Measurements from ENCODE around the gene DNAH8.

DNAH8 gene

GRCh38 chr6:38808039-38808438 lies 92.9 kb downstream of the DNAH8 start:
- Histone ChIP-seq H3K27me3 (ENCODE audit: control insufficient read depth in 1 of 2, insufficient read depth in 2 of 2, low read length in 2 of 2) (peaks cover 0 to 8% of the 10 kb centered on the region in 2 donors), H3K4me1 (ENCODE audit: control insufficient read depth, insufficient read depth, low read length) (no peaks in the 10 kb centered on the region), H3K4me3 (ENCODE audit: low read length in 2 of 2) (no peak overlapping the region), H3K9me3 (ENCODE audit: control insufficient read depth in 2 of 2, low read length in 2 of 2) (no peaks in the 10 kb centered on the region), H3K27ac (ENCODE audit: low read length) (no peak overlapping the region), H3K9ac (ENCODE audit: low read length in 2 of 2) (no peak overlapping the region), H3K36me3 (ENCODE audit: control insufficient read depth in 2 of 2, insufficient read depth in 2 of 2, low read length in 2 of 2) (no peaks in the 10 kb centered on the region)

DNA sequence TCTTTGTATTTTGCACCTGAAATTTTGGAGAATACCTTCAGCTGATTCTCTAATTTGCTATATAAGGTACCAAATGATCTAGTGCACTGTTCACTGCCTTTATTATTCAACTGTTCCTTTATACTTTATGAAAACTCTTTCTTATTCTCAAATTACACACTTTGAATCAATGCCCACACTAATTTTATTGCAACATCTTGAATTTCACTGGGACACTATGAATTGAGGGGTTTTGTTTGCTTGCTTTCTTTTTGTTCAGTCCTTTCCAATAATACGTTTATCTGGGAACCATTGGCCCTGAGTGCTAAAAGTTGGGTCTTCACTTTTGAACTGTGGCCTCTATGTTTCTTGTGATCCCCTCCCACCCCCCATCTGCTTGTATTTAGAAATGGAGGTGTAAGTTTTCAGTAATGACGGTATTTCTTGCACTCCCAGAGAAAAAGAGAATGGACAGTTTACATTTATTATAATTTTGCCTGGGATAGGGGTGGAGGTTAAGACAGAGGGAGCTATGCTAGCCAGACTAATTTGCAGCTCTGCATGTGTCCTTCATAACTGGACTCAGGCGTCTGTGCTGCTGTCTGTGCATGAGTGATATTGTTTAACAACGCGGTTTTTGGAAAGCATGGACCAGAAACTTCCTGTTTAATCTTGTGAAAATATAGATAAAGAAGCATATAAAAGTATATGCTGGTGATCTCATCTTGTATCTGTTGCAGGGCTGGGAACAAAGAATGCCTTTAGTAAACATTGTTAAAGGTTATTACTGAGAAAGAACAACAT lies 98.1 kb downstream of the DNAH8 start:
- Histone ChIP-seq H3K27ac (ENCODE audit: low read length) (no peak overlapping the region), H3K9me3 (ENCODE audit: control insufficient read depth in 2 of 2, low read length in 2 of 2) (no peaks in the 10 kb centered on the region), H3K36me3 (ENCODE audit: control insufficient read depth in 2 of 2, insufficient read depth in 2 of 2, low read length in 2 of 2) (no peaks in the 10 kb centered on the region), H3K27me3 (ENCODE audit: control insufficient read depth in 1 of 2, insufficient read depth in 2 of 2, low read length in 2 of 2) (peaks cover 3 to 6% of the 10 kb centered on the region in 2 donors), H3K4me1 (ENCODE audit: control insufficient read depth, insufficient read depth, low read length) (no peaks in the 10 kb centered on the region), H3K9ac (ENCODE audit: low read length in 2 of 2) (no peak overlapping the region), H3K4me3 (ENCODE audit: low read length in 2 of 2) (no peak overlapping the region)

- Histone ChIP-seq H3K9ac (ENCODE audit: low read length in 2 of 2) (no peak overlapping the region), H3K4me1 (ENCODE audit: control insufficient read depth, insufficient read depth, low read length) (no peaks in the 10 kb centered on the region)
These were observed 99.7 kb downstream of the DNAH8 start for GRCh38 chr6:38814761-38815160.

DNA sequence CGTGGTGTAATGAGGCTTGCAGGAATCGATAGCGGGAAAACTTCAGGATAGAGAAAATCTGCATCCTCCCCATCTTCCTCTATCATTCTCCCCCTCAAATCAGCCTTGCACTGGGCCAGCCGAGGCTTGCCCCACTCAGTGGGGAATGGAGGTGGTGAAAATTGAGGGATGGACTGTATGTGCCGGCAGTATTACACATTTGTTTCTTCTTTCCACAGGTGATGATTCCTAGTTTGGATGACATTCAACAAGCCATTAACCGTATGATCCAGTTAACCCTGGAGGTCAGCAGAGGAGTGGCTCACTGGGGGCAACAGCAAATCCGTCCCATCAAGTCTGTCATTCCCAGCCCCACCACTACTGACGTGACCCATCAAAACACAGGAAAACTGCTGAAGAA lies 100.1 kb downstream of the DNAH8 start:
- Histone ChIP-seq H3K27me3 (ENCODE audit: control insufficient read depth in 1 of 2, insufficient read depth in 2 of 2, low read length in 2 of 2) (peaks cover 3 to 6% of the 10 kb centered on the region in 2 donors), H3K27ac (ENCODE audit: low read length) (no peak overlapping the region), H3K9ac (ENCODE audit: low read length in 2 of 2) (no peak overlapping the region), H3K9me3 (ENCODE audit: control insufficient read depth in 2 of 2, low read length in 2 of 2) (no peaks in the 10 kb centered on the region), H3K4me1 (ENCODE audit: control insufficient read depth, insufficient read depth, low read length) (no peaks in the 10 kb centered on the region), H3K4me3 (ENCODE audit: low read length in 2 of 2) (no peak overlapping the region), H3K36me3 (ENCODE audit: control insufficient read depth in 2 of 2, insufficient read depth in 2 of 2, low read length in 2 of 2) (no peaks in the 10 kb centered on the region)

More at GRCh38 chr6:38814761-38815160, 99.7 kb downstream of the DNAH8 start:
- Histone ChIP-seq H3K36me3 (ENCODE audit: control insufficient read depth in 2 of 2, insufficient read depth in 2 of 2, low read length in 2 of 2) (no peaks in the 10 kb centered on the region), H3K27me3 (ENCODE audit: control insufficient read depth in 1 of 2, insufficient read depth in 2 of 2, low read length in 2 of 2) (peaks cover 3 to 6% of the 10 kb centered on the region in 2 donors), H3K9me3 (ENCODE audit: control insufficient read depth in 2 of 2, low read length in 2 of 2) (no peaks in the 10 kb centered on the region), H3K4me3 (ENCODE audit: low read length in 2 of 2) (no peak overlapping the region), H3K27ac (ENCODE audit: low read length) (no peak overlapping the region)

- Histone ChIP-seq H3K9me3 (ENCODE audit: control insufficient read depth in 2 of 2, low read length in 2 of 2) (no peaks in the 10 kb centered on the region), H3K36me3 (ENCODE audit: control insufficient read depth in 2 of 2, insufficient read depth in 2 of 2, low read length in 2 of 2) (no peaks in the 10 kb centered on the region), H3K4me1 (ENCODE audit: control insufficient read depth, insufficient read depth, low read length) (no peaks in the 10 kb centered on the region), H3K9ac (ENCODE audit: low read length in 2 of 2) (no peak overlapping the region), H3K4me3 (ENCODE audit: low read length in 2 of 2) (no peak overlapping the region), H3K27me3 (ENCODE audit: control insufficient read depth in 1 of 2, insufficient read depth in 2 of 2, low read length in 2 of 2) (peaks cover 0 to 6% of the 10 kb centered on the region in 2 donors), H3K27ac (ENCODE audit: low read length) (no peak overlapping the region)
These were observed 103.6 kb downstream of the DNAH8 start for GRCh38 chr6:38818691-38819090.

- H3K4me1 ChIP-seq (ENCODE audit: control insufficient read depth, insufficient read depth, low read length), result no peaks in the 10 kb centered on the region
- no peak overlapping the region for H3K27ac ChIP-seq (ENCODE audit: low read length)
- H3K9me3 ChIP-seq (ENCODE audit: control insufficient read depth in 2 of 2, low read length in 2 of 2), result peaks cover 0 to 4% of the 10 kb centered on the region in 2 donors
- no peaks in the 10 kb centered on the region for H3K36me3 ChIP-seq (ENCODE audit: control insufficient read depth in 2 of 2, insufficient read depth in 2 of 2, low read length in 2 of 2)
- no peak overlapping the region for H3K9ac ChIP-seq (ENCODE audit: low read length in 2 of 2)
- H3K27me3 ChIP-seq (ENCODE audit: control insufficient read depth in 1 of 2, insufficient read depth in 2 of 2, low read length in 2 of 2), result no peaks in the 10 kb centered on the region
- H3K4me3 ChIP-seq (ENCODE audit: low read length in 2 of 2), result no peak overlapping the region
These were observed 107.9 kb downstream of the DNAH8 start for GRCh38 chr6:38822963-38823362.

DNA sequence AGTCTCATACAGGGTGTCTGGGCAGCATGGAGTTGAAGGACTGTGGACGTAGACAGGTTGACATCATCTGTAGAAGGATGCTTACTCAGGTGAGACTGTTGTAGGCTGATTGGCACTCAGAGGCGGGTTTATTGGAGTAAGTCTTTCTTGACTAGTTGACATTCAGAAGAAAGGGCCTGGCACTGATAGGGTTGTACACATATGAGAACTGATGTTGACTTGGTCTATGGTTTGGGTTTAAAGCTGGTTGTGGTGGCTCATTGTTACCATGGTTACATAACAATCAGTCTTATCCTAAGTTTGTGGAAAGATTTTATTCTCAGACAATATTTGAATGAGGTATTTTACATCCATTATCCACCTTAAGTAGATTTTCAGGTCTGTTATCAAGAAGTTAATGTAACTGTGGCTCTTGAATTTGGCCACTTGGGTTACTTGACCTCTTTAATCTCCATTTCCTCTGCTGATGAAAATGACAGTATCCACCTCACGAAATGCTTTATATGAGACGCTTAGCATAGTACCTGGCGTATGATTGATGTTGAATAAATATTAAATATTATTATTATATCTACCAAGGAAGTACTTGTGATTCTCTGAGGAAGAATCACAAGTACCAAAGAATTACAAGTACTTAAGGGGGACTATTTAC lies 109.3 kb downstream of the DNAH8 start:
- Histone ChIP-seq H3K27me3 (ENCODE audit: control insufficient read depth in 1 of 2, insufficient read depth in 2 of 2, low read length in 2 of 2) (no peaks in the 10 kb centered on the region), H3K9me3 (ENCODE audit: control insufficient read depth in 2 of 2, low read length in 2 of 2) (peaks cover 0 to 4% of the 10 kb centered on the region in 2 donors), H3K36me3 (ENCODE audit: control insufficient read depth in 2 of 2, insufficient read depth in 2 of 2, low read length in 2 of 2) (no peaks in the 10 kb centered on the region), H3K9ac (ENCODE audit: low read length in 2 of 2) (no peak overlapping the region), H3K4me3 (ENCODE audit: low read length in 2 of 2) (no peak overlapping the region), H3K27ac (ENCODE audit: low read length) (no peak overlapping the region), H3K4me1 (ENCODE audit: control insufficient read depth, insufficient read depth, low read length) (no peaks in the 10 kb centered on the region)

DNA sequence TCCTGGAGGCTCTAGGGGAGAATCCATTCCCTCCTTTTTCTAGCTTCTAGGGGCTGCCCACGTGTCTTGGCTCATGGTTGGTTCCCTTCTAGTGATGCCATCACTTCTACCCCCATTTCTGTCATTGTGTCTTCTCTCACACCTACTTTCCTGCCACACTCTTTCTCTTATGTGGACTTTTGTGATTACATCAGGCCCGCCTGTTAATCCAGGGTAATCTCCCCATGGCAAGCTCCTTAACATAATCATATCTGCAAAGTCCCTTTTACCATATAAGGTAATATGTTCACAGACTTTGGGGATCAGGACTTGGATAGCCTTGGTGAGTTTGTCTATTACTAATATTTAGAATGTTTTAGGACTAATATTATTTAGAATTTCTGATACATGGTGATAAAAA lies 111.9 kb downstream of the DNAH8 start:
- no peak overlapping the region for H3K27ac ChIP-seq (ENCODE audit: low read length)
- peaks cover 0 to 4% of the 10 kb centered on the region in 2 donors for H3K9me3 ChIP-seq (ENCODE audit: control insufficient read depth in 2 of 2, low read length in 2 of 2)
- H3K27me3 ChIP-seq (ENCODE audit: control insufficient read depth in 1 of 2, insufficient read depth in 2 of 2, low read length in 2 of 2), result no peaks in the 10 kb centered on the region
- H3K36me3 ChIP-seq (ENCODE audit: control insufficient read depth in 2 of 2, insufficient read depth in 2 of 2, low read length in 2 of 2), result no peaks in the 10 kb centered on the region
- no peak overlapping the region for H3K9ac ChIP-seq (ENCODE audit: low read length in 2 of 2)
- no peaks in the 10 kb centered on the region for H3K4me1 ChIP-seq (ENCODE audit: control insufficient read depth, insufficient read depth, low read length)
- H3K4me3 ChIP-seq (ENCODE audit: low read length in 2 of 2), result no peak overlapping the region

GRCh38 chr6:38831865-38832264 lies 116.8 kb downstream of the DNAH8 start:
- Histone ChIP-seq H3K4me3 (ENCODE audit: low read length in 2 of 2) (no peak overlapping the region), H3K9me3 (ENCODE audit: control insufficient read depth in 2 of 2, low read length in 2 of 2) (peaks cover 0 to under 1% of the 10 kb centered on the region in 2 donors), H3K9ac (ENCODE audit: low read length in 2 of 2) (no peak overlapping the region), H3K36me3 (ENCODE audit: control insufficient read depth in 2 of 2, insufficient read depth in 2 of 2, low read length in 2 of 2) (no peaks in the 10 kb centered on the region), H3K27me3 (ENCODE audit: control insufficient read depth in 1 of 2, insufficient read depth in 2 of 2, low read length in 2 of 2) (no peaks in the 10 kb centered on the region), H3K4me1 (ENCODE audit: control insufficient read depth, insufficient read depth, low read length) (no peaks in the 10 kb centered on the region), H3K27ac (ENCODE audit: low read length) (no peak overlapping the region)

DNA sequence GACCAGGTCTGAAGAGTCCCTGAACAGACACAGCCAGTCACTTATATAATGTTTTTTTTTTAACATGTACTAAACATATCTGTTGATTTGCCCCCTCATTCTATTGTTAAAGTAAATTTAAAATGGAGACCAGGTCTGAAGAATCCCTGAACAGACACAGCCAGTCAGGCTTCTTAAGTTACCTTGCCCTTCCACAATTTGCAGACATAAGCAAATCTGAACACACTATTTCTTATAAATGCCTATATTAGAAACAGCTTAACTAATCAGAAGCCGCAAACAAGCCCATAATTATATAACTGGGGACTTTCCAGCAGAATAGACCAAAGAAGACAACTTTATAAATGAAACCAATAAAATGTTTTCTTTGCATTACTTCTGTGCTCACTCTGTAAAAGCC lies 118.2 kb downstream of the DNAH8 start:
- no peaks in the 10 kb centered on the region for H3K4me1 ChIP-seq (ENCODE audit: control insufficient read depth, insufficient read depth, low read length)

GRCh38 chr6:38836585-38836984 lies 121.5 kb downstream of the DNAH8 start:
- no peak overlapping the region for H3K9ac ChIP-seq (ENCODE audit: low read length in 2 of 2)
- H3K27me3 ChIP-seq (ENCODE audit: control insufficient read depth in 1 of 2, insufficient read depth in 2 of 2, low read length in 2 of 2), result no peaks in the 10 kb centered on the region
- no peaks in the 10 kb centered on the region for H3K9me3 ChIP-seq (ENCODE audit: control insufficient read depth in 2 of 2, low read length in 2 of 2)
- H3K36me3 ChIP-seq (ENCODE audit: control insufficient read depth in 2 of 2, insufficient read depth in 2 of 2, low read length in 2 of 2), result no peaks in the 10 kb centered on the region
- H3K4me3 ChIP-seq (ENCODE audit: low read length in 2 of 2), result no peak overlapping the region
- H3K4me1 ChIP-seq (ENCODE audit: control insufficient read depth, insufficient read depth, low read length), result no peaks in the 10 kb centered on the region
- H3K27ac ChIP-seq (ENCODE audit: low read length), result no peak overlapping the region

More for the DNA sequence above, 118.2 kb downstream of the DNAH8 start:
- Histone ChIP-seq H3K4me3 (ENCODE audit: low read length in 2 of 2) (no peak overlapping the region), H3K9ac (ENCODE audit: low read length in 2 of 2) (no peak overlapping the region), H3K36me3 (ENCODE audit: control insufficient read depth in 2 of 2, insufficient read depth in 2 of 2, low read length in 2 of 2) (no peaks in the 10 kb centered on the region), H3K27me3 (ENCODE audit: control insufficient read depth in 1 of 2, insufficient read depth in 2 of 2, low read length in 2 of 2) (no peaks in the 10 kb centered on the region), H3K9me3 (ENCODE audit: control insufficient read depth in 2 of 2, low read length in 2 of 2) (no peaks in the 10 kb centered on the region), H3K27ac (ENCODE audit: low read length) (no peak overlapping the region)

All from stomach smooth muscle (tissue), 2 donors.